ENCODE results near the gene CEP170.
A peak's percentile ranks its signal among the peaks of the same experiment; 100 is the strongest.

Gene CEP170

DNA sequence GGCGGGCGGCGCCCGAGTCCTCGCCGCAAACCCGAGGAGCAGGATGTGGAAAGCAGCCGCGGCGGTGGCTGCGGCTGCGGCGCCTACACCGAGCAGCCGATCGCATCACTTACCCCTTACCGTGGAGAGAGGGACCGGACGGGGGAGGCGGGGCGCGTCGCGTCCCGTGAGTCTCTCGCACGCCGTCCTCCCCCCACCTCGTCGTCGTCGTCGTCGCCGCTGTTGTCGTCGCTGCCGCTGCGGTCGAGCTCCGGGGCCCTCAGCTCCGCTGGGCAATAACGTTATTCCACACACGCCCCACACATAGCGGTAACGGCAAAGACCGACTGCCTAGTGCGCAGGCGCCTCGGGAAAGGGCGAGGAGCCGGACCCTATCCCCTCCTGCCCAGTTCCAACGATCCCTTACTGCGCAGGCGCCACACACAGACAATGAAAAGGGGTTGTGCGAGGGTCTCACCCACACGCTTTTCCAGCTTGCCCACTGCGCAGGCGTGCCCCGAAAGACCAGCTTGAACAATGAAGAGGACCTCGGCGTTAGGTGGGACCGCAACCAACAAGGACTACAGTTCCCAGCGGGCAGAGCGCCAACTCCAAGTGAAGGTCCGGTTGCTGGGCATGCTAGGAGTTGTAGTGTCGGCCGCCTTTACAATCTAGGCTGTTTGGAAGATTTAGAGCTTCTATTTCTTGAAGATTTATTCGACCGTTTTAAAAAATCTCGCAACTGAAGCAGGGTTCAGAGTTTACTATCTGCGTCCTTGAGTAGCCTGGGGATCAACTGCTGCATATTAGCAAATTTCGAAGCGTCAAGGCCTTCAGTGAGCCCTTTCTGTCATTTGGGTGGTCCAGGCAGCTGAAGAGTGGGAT lies at the start of gene CEP170:
Gene CEP170, minus strand, starts transcription at position 355 of the 864 bp plus-strand sequence. CDS start 30,001 bp downstream, outside the sequence.
- DNase-seq (ENCODE audit: low spot score): peak; percentile 98

DNA sequence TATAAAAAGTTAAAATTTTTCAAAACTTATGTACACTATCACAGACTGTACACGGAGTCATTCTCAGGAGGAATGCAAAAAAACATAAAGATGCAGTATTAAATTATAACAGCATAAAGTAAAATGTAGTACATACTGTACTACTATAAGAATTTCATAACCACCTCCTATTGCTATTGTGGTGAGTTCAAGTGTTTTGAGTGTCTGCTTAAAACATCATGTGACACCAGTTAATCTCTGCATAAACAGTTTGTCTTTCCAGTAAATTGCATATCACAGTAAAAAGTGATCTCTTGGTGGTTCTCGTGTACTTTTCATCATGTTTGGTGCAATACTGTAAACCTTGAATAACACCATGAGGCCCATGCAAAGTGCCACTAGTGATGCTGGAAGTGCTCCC lies 46.0 kb upstream of the CEP170 start:
- no peak for DNase-seq (ENCODE audit: low spot score)

DNA sequence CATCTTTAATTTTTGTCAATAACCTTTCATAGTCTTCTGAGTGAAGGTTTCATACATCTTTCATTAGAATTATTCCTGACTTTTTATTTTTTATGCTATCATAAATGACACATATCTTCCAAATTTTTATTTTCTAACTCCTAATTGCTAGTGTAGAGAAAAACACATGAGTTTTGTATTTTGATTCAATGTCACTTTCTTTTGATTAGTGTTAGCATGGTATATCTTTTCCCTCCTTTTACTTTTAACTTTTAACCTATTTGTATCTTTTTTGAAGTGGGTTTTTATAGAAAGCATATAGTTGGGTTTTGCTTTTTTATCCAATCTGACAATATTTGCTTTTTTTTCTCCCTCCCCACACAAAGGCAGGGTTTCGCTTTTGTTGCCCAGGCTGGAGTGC lies 44.0 kb upstream of the CEP170 start:
- no peak for DNase-seq (ENCODE audit: low spot score)

DNA sequence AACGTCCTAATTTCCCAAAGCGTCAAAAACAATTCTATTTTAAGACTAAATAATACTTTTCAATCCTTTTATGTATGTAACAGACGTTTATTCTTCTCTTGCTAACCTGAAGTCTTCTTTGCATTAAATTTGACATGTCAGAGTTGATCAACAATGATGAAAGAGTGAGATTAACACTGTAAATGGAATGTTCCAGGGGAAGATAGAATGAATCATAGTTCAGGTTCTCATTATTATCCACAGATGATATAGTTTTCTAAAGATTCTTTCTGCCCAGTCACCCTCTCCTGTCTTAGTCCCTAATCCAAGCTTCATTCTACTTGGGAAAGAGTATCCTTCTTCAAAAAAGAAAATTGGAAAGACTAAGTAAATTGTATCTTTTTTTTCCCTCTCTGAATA lies 39.6 kb upstream of the CEP170 start:
- no peak for DNase-seq (ENCODE audit: low spot score)

DNA sequence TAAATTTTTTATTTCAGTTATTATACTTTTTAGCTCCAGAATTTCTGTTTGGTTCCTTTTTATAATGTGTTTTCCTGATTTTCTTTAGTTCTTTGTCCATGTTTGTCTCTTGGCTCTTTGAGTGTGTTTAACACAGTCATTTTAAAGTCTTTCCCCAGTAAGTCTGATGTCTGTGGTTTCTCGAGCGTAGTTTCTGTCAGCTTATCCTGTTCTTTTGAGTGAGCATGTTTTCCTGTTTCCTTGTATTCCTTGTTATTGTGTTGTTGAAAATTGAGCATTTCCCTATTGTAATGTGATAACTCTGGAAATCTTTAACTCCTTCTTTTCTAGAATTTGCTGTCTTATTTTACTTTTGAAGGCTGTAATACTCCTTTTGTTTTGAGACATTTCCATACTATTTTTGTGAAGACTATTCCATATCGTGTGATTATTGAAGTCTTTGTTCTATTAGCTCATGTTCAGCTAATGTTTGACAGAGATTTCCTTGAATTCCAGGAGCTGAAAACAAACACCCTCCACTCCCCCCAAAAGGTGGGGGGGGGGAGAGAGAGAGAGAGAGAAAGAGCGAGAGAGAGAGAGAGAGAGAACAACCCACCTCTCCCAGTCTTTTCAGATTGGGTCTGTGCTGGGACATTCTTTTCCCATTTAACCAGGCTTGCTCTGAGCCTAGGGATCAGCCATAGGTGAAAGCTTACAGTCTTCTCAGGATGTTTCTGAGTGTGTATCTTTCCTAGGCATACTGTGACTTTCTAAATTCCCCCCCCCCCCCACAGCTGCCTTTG lies 39.1 kb upstream of the CEP170 start:
- no peak for DNase-seq (ENCODE audit: low spot score)

DNA sequence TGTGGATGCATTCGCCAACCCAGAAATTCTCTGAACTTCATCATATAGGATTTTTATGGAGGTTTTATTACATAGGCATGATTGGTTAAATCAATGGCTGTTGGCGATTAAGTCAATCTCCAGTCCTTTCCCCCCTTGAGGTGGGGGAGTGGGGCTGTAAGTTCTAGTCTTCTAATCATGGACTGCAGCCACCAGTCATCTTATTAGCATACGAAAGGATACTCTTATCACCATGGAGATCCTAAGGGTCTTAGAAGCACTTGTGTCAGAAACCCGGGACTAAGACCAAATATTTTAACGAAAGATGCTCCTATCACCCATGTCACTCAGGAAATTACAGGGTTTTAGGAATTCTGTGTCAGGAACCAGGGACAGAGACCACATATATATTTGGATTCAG lies 37.0 kb upstream of the CEP170 start:
- DNase-seq (ENCODE audit: low spot score): no peak

DNA sequence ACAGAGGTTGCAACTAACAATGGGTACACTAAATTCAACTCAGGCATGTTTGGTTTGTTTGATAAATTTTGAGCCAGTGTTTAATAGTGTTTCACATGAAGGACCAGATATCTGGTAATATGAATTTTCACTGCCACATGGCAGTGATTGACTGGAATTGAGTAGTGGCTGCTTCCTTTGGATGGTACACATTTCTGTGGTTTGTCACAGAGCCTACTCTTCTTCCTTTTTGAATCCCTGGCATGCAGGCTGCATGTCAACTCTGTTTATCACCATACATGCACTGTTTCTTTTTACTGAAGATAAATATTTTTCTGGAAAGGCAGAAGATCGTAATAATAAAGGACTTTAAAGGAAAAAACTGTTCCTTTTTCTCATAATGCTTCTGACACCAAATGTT lies 36.2 kb upstream of the CEP170 start:
- no peak for DNase-seq (ENCODE audit: low spot score)

DNA sequence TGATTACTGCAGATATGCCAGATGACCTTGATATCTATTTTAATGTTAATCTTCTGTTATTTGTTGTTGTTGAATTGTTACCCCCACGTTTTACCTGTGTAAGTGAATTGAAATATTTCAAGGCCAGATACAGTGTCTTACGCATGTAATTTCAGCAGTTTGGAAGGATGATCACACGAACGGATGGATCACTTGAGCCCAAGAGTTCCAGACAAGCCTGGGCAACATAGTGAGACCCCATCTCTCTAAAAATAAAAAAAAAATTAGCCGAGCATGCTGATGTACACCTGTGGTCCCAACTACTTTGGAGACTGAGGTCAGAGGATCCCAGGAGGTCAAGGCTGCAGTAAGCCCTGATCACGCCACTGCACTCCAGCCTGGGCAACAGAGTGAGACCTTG lies 33.0 kb upstream of the CEP170 start:
- no peak for DNase-seq (ENCODE audit: low spot score)

DNA sequence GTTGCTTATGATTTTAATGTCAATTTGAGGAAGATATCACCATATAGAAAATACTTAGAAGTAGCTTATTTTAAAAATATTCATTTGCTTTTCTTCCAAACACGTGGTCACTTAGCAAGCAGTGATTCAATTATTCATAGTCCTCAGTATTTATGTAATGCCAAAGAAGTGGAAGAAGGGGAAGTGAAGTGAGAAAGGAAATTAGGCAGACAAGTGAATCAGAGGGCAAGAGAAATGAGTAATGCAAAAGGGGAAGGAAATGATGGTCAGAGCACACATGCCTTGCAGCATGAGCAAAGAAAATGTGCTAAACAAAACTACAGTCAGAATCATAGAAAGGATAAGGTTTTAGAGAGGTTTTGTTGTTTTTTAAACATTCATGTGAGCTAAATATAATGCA lies 32.6 kb upstream of the CEP170 start:
- no peak for DNase-seq (ENCODE audit: low spot score)

DNA sequence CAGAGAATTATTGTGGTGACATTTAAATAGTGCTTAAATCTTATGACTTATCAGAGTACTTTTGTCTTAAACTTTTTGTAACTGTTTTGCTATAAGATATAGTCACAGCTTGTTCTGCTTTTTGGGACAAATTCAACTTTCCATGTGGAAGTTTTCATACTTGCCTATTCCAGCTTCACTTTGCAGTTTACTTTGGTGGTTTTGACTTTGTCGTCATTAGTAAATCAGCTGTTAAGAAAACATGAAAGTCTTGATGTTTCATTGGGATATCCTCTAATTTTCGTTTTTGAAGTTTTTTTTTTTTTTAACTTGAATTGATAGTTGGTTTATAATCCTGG lies 32.0 kb upstream of the CEP170 start:
- DNase-seq (ENCODE audit: low spot score): no peak

DNA sequence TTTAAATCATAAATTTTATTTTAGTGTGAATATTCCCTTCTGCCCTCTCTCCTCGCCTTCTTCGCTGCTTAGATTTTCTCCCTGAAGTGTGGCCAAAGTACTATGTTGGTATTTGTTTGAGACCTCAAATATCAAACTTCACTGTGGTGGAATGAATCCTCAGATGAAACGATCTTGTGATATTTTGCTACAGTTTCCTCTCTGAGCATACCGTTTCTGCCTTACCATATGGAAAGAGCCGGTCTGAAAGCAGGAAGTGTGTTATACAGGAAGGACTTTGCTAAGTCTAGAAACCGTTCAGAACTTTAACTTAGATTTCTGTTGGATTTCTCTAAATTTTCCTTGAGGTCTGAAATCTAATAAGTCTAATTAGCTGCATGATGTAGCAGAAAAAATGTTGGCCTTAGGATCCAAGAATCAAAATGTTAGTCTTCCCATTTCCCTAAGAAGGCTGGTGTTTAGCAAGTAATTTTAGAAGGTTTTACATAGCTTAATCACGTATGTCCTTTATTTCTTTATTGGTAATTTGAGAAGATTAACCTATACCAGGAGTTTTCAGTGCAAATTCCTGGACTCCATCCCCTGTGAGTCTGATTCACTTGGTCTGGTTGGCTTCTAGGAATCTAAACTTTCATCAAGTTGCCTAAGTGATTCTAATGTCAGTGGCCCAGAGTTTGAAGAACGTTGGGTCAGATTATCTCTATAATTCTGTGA lies 31.5 kb upstream of the CEP170 start:
- DNase-seq (ENCODE audit: low spot score): no peak

DNA sequence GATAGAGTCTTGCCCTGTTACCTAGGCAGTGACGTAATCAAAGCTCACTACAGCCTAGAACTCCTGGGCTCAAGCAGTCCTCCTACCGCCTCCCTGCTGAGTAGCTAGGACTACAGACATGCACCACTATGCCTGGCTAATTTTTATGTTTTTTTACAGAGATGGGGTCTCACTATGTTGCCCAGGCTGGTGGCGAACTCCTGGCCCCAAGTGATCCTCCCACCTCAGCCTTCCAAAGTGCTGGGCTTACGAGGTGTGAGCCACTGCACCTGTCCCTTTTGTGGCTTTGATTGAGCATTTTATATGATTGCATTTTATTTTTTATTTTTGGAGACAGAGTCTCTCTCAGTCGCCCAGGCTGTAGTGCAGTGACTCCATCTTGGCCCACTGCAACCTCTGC lies 26.6 kb upstream of the CEP170 start:
- DNase-seq (ENCODE audit: low spot score): no peak

DNA sequence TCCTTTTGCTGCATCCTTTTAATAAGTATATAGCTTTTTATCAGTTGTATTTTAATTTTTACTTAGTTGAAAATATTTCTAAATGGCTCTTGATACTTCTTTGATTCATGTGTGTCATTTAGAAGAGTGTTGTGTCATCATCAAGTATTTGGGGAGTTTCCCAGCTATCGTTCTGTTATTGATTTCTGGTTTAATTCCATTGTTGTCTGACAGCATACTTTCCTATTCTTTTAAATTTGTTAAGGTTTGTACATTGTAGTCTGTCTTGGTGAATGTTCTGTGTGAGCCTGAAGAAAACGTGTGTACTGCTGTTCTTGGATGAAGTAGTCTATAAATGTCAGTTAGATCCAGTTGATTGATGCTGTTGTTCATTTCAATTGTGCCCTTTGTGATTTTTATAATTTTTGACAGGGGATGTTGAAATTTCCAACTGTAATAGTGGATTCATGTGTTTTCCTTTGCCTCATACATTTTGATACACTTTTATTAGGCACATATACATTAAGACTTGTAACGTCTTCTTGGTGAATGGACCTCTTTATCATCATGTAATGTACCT lies 25.6 kb upstream of the CEP170 start:
- no peak for DNase-seq (ENCODE audit: low spot score)

DNA sequence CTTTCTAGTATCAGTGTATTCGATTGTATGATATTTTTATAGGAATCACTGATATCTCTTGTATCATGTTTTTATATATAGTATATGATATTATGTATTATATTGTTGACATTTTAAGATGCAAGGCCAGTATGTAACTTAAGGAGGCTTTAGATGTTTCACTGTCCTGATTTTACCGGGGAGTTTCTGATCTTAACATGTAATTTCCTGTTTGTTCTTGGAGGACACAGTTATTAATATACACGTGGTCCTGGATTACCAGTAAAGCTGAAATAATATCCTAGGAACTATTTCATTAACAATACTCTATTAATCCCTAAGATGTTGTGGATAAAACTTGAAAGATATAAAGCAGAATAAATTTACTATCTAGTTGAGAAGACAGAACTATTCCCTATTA lies 20.2 kb upstream of the CEP170 start:
- no peak for DNase-seq (ENCODE audit: low spot score)

DNA sequence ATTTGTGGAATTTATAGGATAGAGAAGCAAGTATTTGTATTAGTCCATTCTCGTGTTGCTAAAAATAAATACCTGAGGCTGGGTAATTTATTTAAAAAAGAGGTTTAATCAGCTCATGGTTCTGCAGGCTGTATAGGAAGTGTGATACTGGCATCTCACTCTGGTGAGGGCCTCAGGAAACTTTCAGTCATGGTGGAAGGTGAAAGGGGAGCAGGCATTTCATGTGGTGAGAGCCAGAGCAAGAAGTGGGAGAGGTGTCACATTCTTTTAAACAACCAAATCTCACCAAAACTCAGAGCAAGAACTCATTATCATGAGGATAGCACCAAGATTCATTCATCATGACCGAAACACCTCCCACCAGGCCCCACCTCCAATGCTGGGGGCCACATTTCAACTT lies 18.9 kb upstream of the CEP170 start:
- no peak for DNase-seq (ENCODE audit: low spot score)

DNA sequence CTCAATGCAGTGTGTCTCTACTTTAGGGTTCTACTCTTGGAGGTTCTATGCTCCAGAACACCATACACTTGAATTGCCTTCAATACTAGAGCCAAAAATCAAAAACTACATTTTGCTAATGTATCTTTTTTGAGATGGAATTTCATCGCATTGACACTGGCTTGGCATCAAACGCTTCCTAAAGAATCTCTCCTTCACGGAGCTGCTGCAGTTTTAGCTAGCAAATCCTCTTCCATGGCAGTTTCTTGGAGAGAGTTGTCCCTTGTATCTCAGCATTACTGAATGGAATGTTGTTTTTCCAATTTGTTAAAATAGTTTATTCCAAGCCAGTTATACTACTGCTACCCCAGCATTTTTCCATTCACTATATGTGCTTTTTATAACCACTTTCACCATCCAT lies 18.4 kb upstream of the CEP170 start:
- DNase-seq (ENCODE audit: low spot score): no peak

DNA sequence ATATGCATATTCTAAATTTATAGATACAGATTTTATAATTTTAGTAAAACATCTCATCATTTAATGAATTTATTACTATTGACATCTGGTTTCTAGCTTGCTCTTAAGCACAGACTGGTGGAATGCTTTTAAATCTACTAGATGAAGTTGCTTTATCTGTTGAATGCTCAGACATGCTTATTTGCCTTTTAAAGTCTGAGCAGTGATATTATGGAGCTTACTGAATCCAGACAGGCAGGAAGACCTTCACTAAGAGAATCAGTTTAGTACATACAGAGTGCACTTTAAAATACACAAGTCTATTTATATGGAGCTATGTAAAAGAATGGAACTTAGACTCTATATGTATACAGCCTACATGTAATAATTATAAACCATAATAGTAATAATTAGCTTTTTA lies 17.3 kb upstream of the CEP170 start:
- no peak for DNase-seq (ENCODE audit: low spot score)

DNA sequence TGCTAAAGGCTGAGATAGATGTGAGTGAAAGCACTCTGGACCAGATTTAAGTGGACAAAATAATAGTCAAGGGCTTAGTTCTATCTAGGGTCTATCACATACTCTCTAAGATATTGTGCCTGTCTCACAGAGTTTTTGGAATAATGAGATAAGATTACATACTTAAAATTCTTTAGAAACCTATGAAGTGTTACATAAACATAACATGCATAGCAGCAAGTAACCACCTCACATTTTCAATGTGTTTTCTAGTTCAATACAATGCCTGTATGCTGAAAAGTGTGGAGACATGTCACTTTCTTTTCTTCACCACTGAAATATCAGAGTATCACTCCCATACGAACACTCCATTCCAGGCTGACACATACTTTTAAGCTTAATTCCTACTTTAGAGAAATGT lies 16.9 kb upstream of the CEP170 start:
- DNase-seq (ENCODE audit: low spot score): no peak

DNA sequence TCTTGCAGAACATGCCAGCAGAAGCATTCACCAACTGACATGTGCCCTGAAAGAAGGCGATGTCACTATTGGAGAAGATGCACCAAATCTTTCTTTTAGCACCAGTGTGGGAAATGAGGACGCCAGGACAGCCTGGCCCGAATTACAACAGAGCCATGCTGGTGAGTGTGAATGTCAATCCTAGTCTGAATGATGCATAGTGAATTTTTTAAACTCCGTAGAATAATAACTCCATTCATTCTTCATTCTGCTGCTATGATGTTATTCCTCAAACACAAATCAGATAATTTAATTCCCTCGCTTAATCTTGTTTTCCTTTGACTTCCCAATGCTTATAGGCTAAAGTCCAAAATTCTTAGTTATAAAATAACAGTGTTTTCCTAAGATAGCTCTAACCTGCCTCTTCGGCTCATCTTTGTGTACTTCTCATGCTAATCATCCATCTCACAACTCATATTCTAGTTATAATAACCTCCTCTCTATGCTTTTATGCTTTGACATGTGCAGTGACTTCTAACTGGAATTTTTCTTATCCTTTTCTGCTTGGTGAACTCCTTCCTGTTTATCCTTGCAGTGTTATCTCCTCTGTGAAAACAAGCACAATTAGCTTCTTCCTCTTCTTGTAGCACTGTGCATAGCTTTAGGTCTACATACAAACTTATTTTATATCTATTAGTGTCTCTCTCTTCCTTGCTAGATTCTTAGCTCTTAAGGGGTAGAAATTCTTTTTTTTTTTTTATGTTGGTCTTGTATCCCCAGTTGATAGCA lies 15.2 kb upstream of the CEP170 start:
- no peak for DNase-seq (ENCODE audit: low spot score)

DNA sequence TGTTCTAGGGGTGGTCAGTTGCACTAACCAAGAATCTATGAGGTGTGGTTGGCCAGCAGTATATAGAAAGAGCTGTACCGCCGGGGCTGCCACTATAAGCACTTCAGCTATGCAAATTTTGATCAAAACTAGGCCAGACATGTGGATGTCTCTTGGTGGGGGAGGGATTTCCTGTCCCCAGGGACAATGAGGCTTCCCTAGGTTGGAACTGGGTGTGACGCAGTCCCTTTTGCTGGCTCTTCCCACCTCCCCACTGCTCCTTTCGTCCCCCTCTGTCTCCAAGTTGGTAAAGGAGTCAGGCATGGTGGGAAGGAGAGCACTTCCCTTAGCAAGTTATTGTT lies 14.3 kb upstream of the CEP170 start:
- DNase-seq (ENCODE audit: low spot score): no peak

DNA sequence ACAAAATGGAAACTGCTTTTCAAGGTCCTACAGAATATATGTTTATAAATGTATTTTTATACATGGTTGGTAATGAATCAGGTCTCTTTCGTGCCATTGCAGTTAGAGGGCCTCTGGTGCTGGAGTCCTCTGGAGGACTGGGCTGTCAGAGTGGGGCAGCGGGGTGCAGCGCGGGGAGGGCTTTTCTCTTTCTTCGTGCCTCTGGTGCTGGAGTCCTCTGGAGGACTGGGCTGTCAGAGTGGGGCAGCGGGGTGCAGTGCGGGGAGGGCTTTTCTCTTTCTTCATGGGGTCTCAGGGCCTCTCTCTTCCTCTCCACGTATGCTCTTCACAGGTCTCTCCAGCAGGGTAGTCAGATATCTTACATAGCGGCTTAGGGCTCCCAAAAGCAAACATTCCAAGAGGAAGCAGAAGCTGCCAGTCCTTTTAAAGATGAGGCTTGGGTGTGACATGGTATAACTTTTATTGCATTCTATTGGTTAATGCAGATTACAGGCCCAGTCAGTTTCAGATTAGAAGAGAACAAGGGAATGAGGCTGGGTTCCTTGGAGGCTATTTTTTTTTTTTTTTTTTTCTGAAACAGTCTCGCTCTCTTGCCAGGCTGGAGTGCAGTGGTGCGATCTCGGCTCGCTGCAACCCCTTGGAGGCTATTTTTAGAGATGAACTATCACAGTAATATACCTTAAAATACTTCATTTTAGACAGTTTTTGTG lies 13.8 kb upstream of the CEP170 start:
- no peak for DNase-seq (ENCODE audit: low spot score)
